ENCODE data around the gene UBL7. TPM values are rescaled to one million over a fixed set of nuclear protein-coding genes. Genes with fewer than 3 reads are reported as not detected.

The UBL7 gene
- total RNA-seq, 4 donors from 2014 or later = 4.0 to 157 (median 42.3) TPM

GRCh38 chr15:74451861-74452835 is 8.8 kb downstream of the UBL7 start:
- no peaks in the 10 kb centered on the region for H3K9me3 ChIP-seq
- 90 to 91% methylated on average over 9 to 16 of the region's 16 CpGs for WGBS, 2 donors (ENCODE audit: low coverage in 1 of 2)
- H3K36me3 ChIP-seq = peaks cover 0 to 55% (median 22%) of the 10 kb centered on the region in 4 donors
- DNase-seq = no peak
- intact Hi-C loops (cut with DNase I; ENCODE audit: low total_unique reads) (no loop called here), in situ Hi-C loops (cut with MboI; ENCODE audit: low pct_ligation_motif_present in 1 of 4, low pct_unique_long_range_greater_than_20kb in 1 of 4, low sequenced_read_pairs in 3 of 4) (no loop called here)
- no peak overlapping the region for H3K4me3 ChIP-seq
- TF ChIP-seq EP300 (IDR thresholded peaks at IDR 0.05; ENCODE audit: low read depth) (no peak), POLR2A (IDR thresholded peaks at IDR 0.05) (no peak)
- H3K4me1 ChIP-seq = no peaks in the 10 kb centered on the region
- H3K27me3 ChIP-seq = no peaks in the 10 kb centered on the region
- H3K27ac ChIP-seq = no peak overlapping the region

GRCh38 chr15:74451322-74451721 is 9.6 kb downstream of the UBL7 start:
- 97 to 100% methylated on average over 2 of the region's 2 CpGs for WGBS, 2 donors (ENCODE audit: low coverage in 1 of 2)
- no peak for DNase-seq
- Histone ChIP-seq H3K27me3 (no peaks in the 10 kb centered on the region), H3K4me1 (no peaks in the 10 kb centered on the region), H3K4me3 (no peak overlapping the region), H3K27ac (no peak overlapping the region), H3K36me3 (peaks cover 0 to 50% (median 23%) of the 10 kb centered on the region in 4 donors), H3K9me3 (no peaks in the 10 kb centered on the region)
- no peak for TF ChIP-seq EP300 (IDR thresholded peaks at IDR 0.05; ENCODE audit: low read depth)
- no peak for TF ChIP-seq POLR2A (IDR thresholded peaks at IDR 0.05)
- TF ChIP-seq POLR2AphosphoS5 (IDR thresholded peaks at IDR 0.05) = no peak
- TF ChIP-seq CTCF (IDR thresholded peaks at IDR 0.05) = no peak
- in situ Hi-C loops (cut with MboI; ENCODE audit: low pct_ligation_motif_present in 1 of 4, low pct_unique_long_range_greater_than_20kb in 1 of 4, low sequenced_read_pairs in 3 of 4) = no loop called here
- intact Hi-C loops (cut with DNase I; ENCODE audit: low total_unique reads) = no loop called here

GRCh38 chr15:74449643-74450205 is 11.2 kb downstream of the UBL7 start:
- Histone ChIP-seq H3K9me3 (no peaks in the 10 kb centered on the region), H3K27ac (no peak overlapping the region), H3K36me3 (peaks cover 0 to 54% (median 24%) of the 10 kb centered on the region in 4 donors), H3K27me3 (no peaks in the 10 kb centered on the region), H3K4me3 (no peak overlapping the region), H3K4me1 (no peaks in the 10 kb centered on the region)
- DNase-seq = no peak
- in situ Hi-C loops (cut with MboI; ENCODE audit: low pct_ligation_motif_present in 1 of 4, low pct_unique_long_range_greater_than_20kb in 1 of 4, low sequenced_read_pairs in 3 of 4) = no loop called here
- WGBS, 2 donors (ENCODE audit: low coverage in 1 of 2) = 86 to 92% methylated on average over 2 to 12 of the region's 12 CpGs
- intact Hi-C loops (cut with DNase I; ENCODE audit: low total_unique reads) = no loop called here
- no peak for TF ChIP-seq POLR2AphosphoS5 (IDR thresholded peaks at IDR 0.05)
- TF ChIP-seq EP300 (IDR thresholded peaks at IDR 0.05; ENCODE audit: low read depth) = no peak
- no peak for TF ChIP-seq POLR2A (IDR thresholded peaks at IDR 0.05)
- TF ChIP-seq CTCF (IDR thresholded peaks at IDR 0.05) = no peak

GRCh38 chr15:74449095-74449494 is 11.9 kb downstream of the UBL7 start:
- no peak for TF ChIP-seq POLR2AphosphoS5 (IDR thresholded peaks at IDR 0.05)
- TF ChIP-seq CTCF (IDR thresholded peaks at IDR 0.05) = no peak
- TF ChIP-seq POLR2A (IDR thresholded peaks at IDR 0.05) = no peak
- TF ChIP-seq EP300 (IDR thresholded peaks at IDR 0.05; ENCODE audit: low read depth) = no peak
- no peaks in the 10 kb centered on the region for H3K4me1 ChIP-seq
- peaks cover 0 to 54% (median 23%) of the 10 kb centered on the region in 4 donors for H3K36me3 ChIP-seq
- H3K27me3 ChIP-seq = no peaks in the 10 kb centered on the region
- no peak overlapping the region for H3K4me3 ChIP-seq
- WGBS, 2 donors (ENCODE audit: low coverage in 1 of 2) = 87% methylated on average over 6 of the region's 7 CpGs; no CpG with 5 or more reads in 1 of the 2 donors
- DNase-seq = no peak
- in situ Hi-C loops (cut with MboI; ENCODE audit: low pct_ligation_motif_present in 1 of 4, low pct_unique_long_range_greater_than_20kb in 1 of 4, low sequenced_read_pairs in 3 of 4) = no loop called here
- H3K9me3 ChIP-seq = no peaks in the 10 kb centered on the region
- intact Hi-C loops (cut with DNase I; ENCODE audit: low total_unique reads) = no loop called here
- no peak overlapping the region for H3K27ac ChIP-seq
